GM19351 (cell line): ENCODE data around the gene TRDN.
"Not testable (repeated sequence)": the region's sequence is repeated elsewhere in the genome, so short reads cannot be mapped to it uniquely, and the experiment has no call there.

Experiments used
- ATAC-seq: cut with Tn5 transposase; IDR thresholded peaks from one replicate; pipeline ENCODE4 v1.9.1; 2021; ENCODE audit warnings: mild to moderate bottlenecking, moderate library complexity; ENCODE audit not compliant: unreplicated experiment

TRDN gene

GRCh38 chr6:123632641-123633040, 4.1 kb downstream of the TRDN start:
- no peak for ATAC-seq

DNA sequence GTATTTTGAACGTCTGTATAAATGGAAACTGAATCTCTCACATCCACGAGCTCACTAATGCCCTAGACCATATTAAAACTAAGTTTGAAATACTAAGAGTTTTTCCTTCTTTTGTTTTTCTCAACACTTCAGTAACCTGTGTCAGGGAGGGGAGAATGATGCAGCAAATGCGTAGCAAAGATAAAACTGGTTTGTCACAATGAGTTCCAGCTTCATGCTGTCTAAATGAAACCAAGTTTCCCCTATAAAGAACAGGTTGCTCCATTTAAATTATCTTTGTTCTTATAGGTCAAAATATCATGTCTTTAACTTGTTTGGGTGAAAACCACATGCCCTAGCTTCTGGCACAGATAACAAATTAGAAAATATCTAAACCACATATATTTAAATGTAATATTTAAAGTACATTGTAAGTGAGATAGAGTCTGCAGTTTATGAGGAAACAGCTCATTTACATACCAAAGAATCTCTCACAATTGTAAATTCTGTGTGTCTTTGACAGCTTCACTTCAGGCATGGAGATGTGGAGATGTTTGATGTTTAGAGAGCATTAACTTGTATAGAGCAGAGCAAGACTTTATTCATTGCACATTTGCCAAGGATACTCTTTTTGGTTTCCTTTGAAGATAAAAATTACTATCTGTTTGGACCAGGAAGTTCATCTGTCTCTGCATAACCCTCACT, 7.3 kb downstream of the TRDN start:
- ATAC-seq = no peak

DNA sequence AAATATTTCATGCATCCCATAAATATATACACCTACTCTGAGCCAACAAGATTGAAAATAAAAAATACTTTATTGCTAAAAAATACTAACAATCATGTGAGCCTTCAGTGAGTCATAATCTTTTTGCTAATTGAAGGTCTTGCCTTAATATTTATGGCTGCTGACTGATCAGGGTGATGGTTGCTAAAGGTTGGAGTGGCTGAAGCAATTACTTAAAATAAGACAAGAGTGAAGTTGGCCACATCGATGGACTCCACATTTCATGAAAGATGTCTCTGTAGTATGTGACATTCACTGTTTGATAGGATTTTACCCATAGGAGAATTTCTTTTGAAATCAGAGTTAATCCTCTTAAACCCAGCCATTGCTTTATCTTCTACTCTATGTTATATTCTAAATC, 11.1 kb downstream of the TRDN start:
- ATAC-seq = no peak

GRCh38 chr6:123622780-123623179, 14.0 kb downstream of the TRDN start:
- ATAC-seq = no peak

GRCh38 chr6:123619156-123619555, 17.6 kb downstream of the TRDN start:
- no peak for ATAC-seq

- ATAC-seq = no peak
Measured at GRCh38 chr6:123616942-123617341, 19.8 kb downstream of the TRDN start.

DNA sequence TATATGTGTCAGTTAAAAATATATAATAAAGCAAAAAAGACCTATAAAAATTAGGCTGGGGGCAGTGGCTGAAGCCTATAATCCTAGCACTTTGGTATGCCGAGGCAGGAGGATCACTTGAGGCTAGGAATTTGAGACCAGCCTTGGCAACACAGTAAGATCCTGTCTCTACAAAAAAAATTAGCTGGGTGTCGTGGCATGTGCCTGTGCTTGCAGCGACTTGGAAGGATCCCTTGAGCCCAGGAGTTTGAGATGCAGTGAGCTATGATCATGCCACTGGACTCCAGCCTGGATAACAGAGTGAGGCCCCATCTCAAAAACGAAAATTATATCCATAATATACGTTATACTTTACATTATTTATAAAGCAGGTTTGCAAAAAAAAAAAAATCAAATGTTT, 20.7 kb downstream of the TRDN start:
- ATAC-seq = no peak

DNA sequence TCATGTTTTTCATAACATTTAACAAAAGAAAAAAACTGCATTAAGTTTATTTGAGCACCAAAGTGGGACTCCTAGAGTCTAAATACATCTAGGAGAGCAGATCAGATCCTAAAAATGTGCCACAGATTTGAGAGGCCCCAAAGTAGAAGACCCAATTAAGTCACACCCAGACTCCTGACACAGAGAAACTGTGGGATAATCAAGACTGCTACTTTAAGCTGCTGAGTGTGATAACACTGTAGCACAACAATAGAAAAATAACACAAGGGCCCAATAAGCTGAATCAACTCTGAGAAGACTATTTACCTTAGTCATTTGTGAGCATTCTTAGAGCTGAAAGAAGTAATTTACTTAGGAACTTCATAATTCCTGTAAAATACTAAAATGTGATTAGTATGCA, 26.0 kb downstream of the TRDN start:
- no peak for ATAC-seq

DNA sequence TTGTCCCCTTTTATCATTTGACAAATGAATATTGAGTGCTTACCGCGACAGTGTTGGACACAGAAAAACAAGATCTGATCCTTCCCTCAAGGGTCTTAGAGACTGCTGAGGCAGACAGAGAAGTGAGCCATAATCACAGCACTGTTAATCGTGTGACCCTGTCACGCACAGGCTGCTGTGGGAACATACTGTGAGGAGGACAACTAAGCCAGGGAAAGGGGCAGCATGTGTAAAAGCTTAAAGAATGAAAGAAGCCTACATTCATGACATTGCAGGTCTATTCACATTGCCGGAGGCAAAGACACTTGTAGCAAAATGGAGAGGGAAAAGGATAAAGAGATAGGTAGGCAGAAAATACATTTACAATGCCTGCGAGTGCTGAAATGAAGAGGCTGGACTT, 32.7 kb downstream of the TRDN start:
- ATAC-seq = no peak

DNA sequence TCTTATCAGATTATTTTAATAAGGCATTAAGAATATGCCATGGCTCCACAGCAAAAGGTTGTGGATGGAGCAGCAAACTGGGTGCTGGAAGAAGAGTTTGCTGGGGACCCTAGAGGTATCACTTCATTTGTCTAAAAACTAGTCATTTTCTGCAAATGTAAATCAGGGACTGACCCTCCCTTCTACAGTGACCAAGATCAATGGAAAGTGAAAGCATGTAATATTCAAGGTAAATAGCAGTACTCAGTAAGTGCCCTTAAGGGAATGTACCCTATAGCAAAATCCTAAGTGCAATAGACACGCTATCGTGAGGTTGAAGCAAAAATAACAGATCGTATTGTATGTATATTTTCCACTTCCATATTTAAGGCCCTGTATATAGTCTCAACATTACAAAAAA, 38.7 kb downstream of the TRDN start:
- ATAC-seq = peak; percentile 89

DNA sequence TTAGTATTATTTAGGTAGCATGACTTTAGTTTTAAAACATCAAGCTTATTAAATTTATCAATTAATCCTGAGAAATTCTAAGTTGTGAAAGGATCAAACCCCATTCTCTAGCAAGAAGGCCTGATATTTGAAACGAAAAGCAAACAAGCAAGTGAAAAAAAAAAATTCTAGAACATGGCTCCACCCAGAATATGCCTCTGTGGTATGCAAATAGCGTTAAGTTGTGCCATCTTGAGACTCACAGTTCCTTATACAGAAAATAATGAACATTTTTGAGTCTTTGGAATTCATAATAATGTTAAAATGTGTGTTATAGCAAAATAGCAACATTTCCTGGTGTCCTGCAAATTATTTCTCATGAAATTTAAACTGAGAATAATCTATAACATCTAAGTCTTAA, 42.0 kb downstream of the TRDN start:
- no peak for ATAC-seq

- ATAC-seq = no peak
Measured at GRCh38 chr6:123592426-123592825, 44.3 kb downstream of the TRDN start.

- no peak for ATAC-seq
Measured at GRCh38 chr6:123589973-123590372, 46.8 kb downstream of the TRDN start.

- no peak for ATAC-seq
Measured at GRCh38 chr6:123589317-123589716, 47.4 kb downstream of the TRDN start.

DNA sequence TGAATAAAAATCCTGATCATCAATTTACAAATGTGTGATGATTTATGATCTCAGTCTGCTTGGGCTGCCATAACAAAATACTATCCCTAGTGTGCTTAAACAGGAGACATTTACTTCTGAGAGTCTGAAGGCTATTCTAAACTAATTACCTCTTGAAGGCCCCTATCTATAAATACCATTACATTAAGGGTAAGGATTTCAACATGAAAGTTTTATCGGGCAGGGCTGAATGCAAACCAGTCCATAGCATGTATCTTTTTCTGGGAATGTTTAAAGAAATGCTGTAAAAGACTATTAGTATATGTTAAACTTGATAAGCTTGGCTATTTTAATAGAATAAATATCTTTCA, 48.2 kb downstream of the TRDN start:
- ATAC-seq = no peak

- ATAC-seq = no peak
Measured at GRCh38 chr6:123587838-123588545, 48.8 kb downstream of the TRDN start.

- not testable (repeated sequence) for ATAC-seq
Measured at GRCh38 chr6:123587407-123587806, 49.3 kb downstream of the TRDN start.

GRCh38 chr6:123580331-123580730, 56.4 kb downstream of the TRDN start:
- no peak for ATAC-seq

DNA sequence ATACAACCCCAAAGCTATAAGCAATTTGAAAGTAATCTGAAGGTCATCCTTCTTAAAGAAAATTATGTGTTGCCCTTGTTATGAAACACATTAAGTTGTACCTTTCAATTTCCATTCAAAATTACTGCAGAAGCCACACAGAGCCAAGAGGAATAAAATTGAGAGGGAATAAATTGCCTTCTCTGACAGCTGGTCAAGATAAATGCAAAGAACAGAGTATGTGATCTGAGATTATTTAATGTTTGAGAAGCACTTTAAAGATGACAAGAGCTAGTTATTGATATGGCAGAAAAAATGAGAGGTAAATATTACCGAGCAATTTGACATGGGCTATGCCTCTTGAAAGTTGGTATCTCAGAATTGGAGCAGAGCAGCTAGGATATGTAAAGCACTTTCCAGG, 61.6 kb downstream of the TRDN start:
- ATAC-seq = no peak

DNA sequence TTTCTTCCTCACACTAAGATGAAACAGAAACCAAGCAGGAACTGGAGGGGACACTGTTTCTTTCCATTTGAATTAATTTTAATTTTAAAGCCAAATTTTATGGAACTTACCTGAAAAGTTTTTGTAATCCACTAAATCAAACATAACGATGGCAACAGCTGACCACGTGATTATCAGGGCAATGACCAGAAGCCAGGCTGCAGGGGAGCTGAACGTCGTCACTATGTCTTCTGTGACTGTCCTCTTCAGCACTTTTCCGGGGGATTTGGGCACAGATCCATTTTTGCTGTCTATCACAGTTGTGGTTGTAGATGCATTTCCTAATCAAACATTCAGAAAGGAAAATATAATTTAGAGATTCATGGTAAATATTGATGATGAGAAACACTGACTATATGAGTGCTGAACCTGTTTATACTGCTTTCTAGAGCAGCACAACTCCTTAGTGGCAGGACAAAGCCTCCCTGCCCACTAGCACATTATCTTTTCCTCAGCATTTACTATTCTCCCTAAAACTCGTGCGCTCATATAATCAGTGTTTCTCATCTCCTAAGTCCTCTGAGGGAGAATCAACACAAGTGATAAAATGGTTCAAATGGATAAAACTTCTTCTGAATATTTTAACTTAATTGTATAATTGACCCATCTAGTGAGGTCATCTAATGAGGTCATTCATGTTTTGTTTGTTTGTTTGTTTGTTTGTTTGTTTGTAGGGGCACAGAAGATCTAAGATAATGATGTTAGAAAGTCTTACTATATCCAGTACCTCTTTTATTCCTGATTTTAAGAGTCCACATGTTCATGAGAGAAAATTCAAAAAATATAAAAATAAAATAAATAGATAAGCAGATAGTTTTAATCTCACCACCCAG, 65.7 kb downstream of the TRDN start:
- no peak for ATAC-seq

- no peak for ATAC-seq
Measured at GRCh38 chr6:123569575-123569974, 67.2 kb downstream of the TRDN start.

GRCh38 chr6:123565529-123565928, 71.2 kb downstream of the TRDN start:
- ATAC-seq = no peak
